ENCODE measurements around the gene GPANK1.

Gene GPANK1

GRCh38 chr6:31662124-31662723 is 2.6 kb downstream of the GPANK1 start:
- DNase-seq (ENCODE audit: low read depth): no peak

GRCh38 chr6:31661262-31662123 is 3.3 kb downstream of the GPANK1 start:
- DNase-seq (ENCODE audit: low read depth): no peak

GRCh38 chr6:31660381-31661261 is 4.2 kb downstream of the GPANK1 start, which contains the start of gene C6orf47:
Gene C6orf47 (minus strand): TSS chr6:31660778. CDS start chr6:31659947, 831 bp downstream.
- peak; percentile 56 for DNase-seq (ENCODE audit: low read depth)

- DNase-seq (ENCODE audit: low read depth): no peak
Observed at GRCh38 chr6:31659649-31660380, 5.0 kb downstream of the GPANK1 start.

- no peak for DNase-seq (ENCODE audit: low read depth)
Observed at GRCh38 chr6:31658983-31659648, 5.7 kb downstream of the GPANK1 start.

- DNase-seq (ENCODE audit: low read depth): no peak
Observed at GRCh38 chr6:31658158-31658688, 6.6 kb downstream of the GPANK1 start.

GRCh38 chr6:31657406-31658157 is 7.2 kb downstream of the GPANK1 start:
- no peak for DNase-seq (ENCODE audit: low read depth)

GRCh38 chr6:31655349-31656237 is 9.2 kb downstream of the GPANK1 start, which contains the start of gene APOM:
Gene APOM (plus strand): TSS chr6:31655894. CDS start chr6:31655967, 73 bp downstream.
- DNase-seq (ENCODE audit: low read depth): no peak

GRCh38 chr6:31654574-31655348 is 10.0 kb downstream of the GPANK1 start:
- DNase-seq (ENCODE audit: low read depth): no peak

GRCh38 chr6:31652925-31653724 is 11.7 kb downstream of the GPANK1 start:
- DNase-seq (ENCODE audit: low read depth): peak; percentile 82

- no peak for DNase-seq (ENCODE audit: low read depth)
Observed at GRCh38 chr6:31651602-31652191, 13.1 kb downstream of the GPANK1 start.

GRCh38 chr6:31645325-31645724 is 19.5 kb downstream of the GPANK1 start:
- DNase-seq (ENCODE audit: low read depth): no peak

GRCh38 chr6:31643818-31644454 is 20.9 kb downstream of the GPANK1 start:
- no peak for DNase-seq (ENCODE audit: low read depth)

- no peak for DNase-seq (ENCODE audit: low read depth)
Observed at GRCh38 chr6:31642798-31643570, 21.8 kb downstream of the GPANK1 start.

- DNase-seq (ENCODE audit: low read depth): no peak
Observed at GRCh38 chr6:31641370-31641769, 23.4 kb downstream of the GPANK1 start.

- DNase-seq (ENCODE audit: low read depth): no peak
Observed at GRCh38 chr6:31640612-31641011, 24.2 kb downstream of the GPANK1 start.
